HepG2 (cell line): ENCODE data around the gene PATL1. TPM values are rescaled to one million over a fixed set of nuclear protein-coding genes. Genes with fewer than 3 reads are reported as not detected.
A peak's percentile ranks its signal among the peaks of the same experiment; 100 is the strongest.

Experiments used
- MAFF ChIP-seq: IDR thresholded peaks from 2 replicates; pipeline ENCODE4 v1.6.1; 2011; ENCODE audit warnings: low read depth, low read length, improper control_type of control experiment
- NCOR1 ChIP-seq: fragments of 200-600 bp; sonication (generic); IDR thresholded peaks from 2 replicates; pipeline ENCODE4 v1.7.0; 2017; ENCODE audit warnings: antibody characterized with exemption, low read length, borderline replicate concordance
- SAP130 ChIP-seq: IDR thresholded peaks from 2 replicates; pipeline ENCODE4 v1.6.1; 2016; ENCODE audit warnings: low read depth
- ZBTB33 ChIP-seq: sonication (generic); formaldehyde crosslinking; IDR thresholded peaks from 2 replicates; pipeline ENCODE4 v1.4.0; 2020; ENCODE audit warnings: missing genetic modification reagents
- ZNF644 ChIP-seq: IDR thresholded peaks from 2 replicates; pipeline ENCODE4 v1.6.1; 2016; ENCODE audit warnings: low read depth
- polyA plus RNA-seq, 8 experiments: library from polyadenylated mRNA; depleted of rRNA in 3 of 8; stranded (reverse) in 7 of 8; unstranded in 1 of 8; fragments of >200 nt; fragmentation: Illumina TruSeq in 4 of 8; extraction: Trizol in 4 of 8; gene quantifications; 2 replicates each; pipeline versions ENCODE4 v1.2.1 to v1.2.3, GENCODE V29; 2011 to 2016; ENCODE audit warnings: low read depth in 4 of 8, missing spikeins in 1 of 8, mixed read lengths in 1 of 8; ENCODE audit not compliant: insufficient read depth in 1 of 8
- total RNA-seq, 5 experiments: library from RNA; depleted of rRNA; stranded (reverse); fragments of >200 nt; fragmentation: Illumina TruSeq; extraction: Trizol; gene quantifications; 2 replicates each; pipeline ENCODE4 v1.2.3, GENCODE V29; 2016; ENCODE audit warnings: low read depth in 1 of 5
- TF ChIP-seq, protein P1 (sequence below): IDR thresholded peaks from 2 replicates; pipeline ENCODE4 v1.6.1; 2016; ENCODE audit warnings: missing genetic modification reagents, missing compliant biosample characterization
- TF ChIP-seq, protein P2 (sequence below): sonication (generic); formaldehyde crosslinking; IDR thresholded peaks from 2 replicates; pipeline ENCODE4 v1.4.0; 2020; ENCODE audit warnings: mild to moderate bottlenecking, missing genetic modification reagents

PATL1 gene
- total and polyA plus RNA-seq, 2 of the 13 experiments (the other 11 are each of a cell fraction or from before 2014, with no cell fraction given), result 12.9 to 26.8 TPM

DNA sequence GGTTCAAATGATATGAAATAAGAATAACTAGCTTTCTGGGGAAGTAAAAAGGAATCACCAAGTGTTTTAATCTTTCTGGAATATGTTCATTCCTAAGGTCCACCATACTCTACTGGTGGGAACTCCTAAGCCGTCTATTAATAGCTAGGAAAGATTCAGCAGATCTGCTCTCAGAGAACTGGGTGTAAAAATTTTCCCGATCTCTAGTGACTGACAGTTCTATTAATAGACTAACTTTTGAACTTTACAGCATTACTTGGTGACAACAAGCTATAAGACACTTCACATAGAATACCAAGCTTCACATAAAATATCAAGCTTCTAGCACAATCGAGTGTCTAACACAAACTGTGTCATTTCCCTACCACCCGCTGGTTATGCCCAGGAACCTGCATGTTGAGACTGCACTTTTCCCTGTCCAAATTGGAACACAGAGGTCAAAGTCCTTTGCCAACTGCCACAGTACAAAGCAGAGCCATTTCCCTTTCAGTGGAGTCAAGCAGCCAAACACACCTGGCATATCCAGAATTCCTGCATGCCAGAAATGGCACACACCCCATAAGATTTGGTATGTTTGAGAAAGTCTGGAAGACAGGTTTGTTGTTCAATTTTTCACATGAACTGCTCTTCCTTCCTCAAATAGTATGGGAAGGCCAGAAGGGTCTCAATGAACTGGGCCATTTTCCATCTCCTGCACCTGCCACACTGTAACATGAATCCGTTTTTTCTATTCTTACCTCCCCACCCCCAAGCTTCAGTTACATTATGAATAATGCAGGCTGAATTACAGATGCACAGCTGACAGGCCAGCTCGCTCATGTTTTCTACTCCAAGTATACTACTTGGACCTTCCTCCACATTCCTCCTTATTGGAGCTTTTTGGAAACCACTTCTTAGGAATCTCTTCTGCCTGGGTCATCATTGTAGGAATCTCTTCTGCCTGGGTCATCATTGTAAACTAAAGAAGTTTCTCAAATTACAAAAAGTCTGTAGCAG, 57.0 kb downstream of the PATL1 start (continued):
- TF ChIP-seq, protein P1, sequence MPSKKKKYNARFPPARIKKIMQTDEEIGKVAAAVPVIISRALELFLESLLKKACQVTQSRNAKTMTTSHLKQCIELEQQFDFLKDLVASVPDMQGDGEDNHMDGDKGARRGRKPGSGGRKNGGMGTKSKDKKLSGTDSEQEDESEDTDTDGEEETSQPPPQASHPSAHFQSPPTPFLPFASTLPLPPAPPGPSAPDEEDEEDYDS (CRISPR knock-in tag), result 0 out of 2 replicates have a peak, but pooled peaks have one; percentile 10
- TF ChIP-seq, protein P2, sequence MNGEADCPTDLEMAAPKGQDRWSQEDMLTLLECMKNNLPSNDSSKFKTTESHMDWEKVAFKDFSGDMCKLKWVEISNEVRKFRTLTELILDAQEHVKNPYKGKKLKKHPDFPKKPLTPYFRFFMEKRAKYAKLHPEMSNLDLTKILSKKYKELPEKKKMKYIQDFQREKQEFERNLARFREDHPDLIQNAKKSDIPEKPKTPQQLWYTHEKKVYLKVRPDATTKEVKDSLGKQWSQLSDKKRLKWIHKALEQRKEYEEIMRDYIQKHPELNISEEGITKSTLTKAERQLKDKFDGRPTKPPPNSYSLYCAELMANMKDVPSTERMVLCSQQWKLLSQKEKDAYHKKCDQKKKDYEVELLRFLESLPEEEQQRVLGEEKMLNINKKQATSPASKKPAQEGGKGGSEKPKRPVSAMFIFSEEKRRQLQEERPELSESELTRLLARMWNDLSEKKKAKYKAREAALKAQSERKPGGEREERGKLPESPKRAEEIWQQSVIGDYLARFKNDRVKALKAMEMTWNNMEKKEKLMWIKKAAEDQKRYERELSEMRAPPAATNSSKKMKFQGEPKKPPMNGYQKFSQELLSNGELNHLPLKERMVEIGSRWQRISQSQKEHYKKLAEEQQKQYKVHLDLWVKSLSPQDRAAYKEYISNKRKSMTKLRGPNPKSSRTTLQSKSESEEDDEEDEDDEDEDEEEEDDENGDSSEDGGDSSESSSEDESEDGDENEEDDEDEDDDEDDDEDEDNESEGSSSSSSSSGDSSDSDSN (CRISPR knock-in tag), result 0 out of 2 replicates have a peak, but pooled peaks have one; percentile 22
- TF ChIP-seq ZBTB33 (peak; percentile 54), NCOR1 (0 out of 2 replicates have a peak, but pooled peaks have one; percentile 54), MAFF (0 out of 2 replicates have a peak, but pooled peaks have one; percentile 4), SAP130 (CRISPR knock-in tag) (peak; percentile 28; the same call in 1 of the 2 replicates), ZNF644 (CRISPR knock-in tag) (peak; percentile 96)
